Lung (tissue), 12 donors: Measurements from ENCODE around the gene INAFM2. TPM values are rescaled to one million over a fixed set of nuclear protein-coding genes. Genes with fewer than 3 reads are reported as not detected.

Source experiments
- ATAC-seq: fragments of 200-7000 bp; cut with Tn5 transposase; one replicate; pipeline ENCODE4 v1.9.1; 2020; ENCODE audit warnings: moderate number of reproducible peaks; ENCODE audit not compliant: insufficient read depth, low FRiP score
- DNase-seq, 3 donors: peaks; one replicate each; pipeline ENCODE4 v3.0.0-alpha.2; 2013 to 2017
- H3K27ac ChIP-seq, 2 donors: one replicate each; pipeline ENCODE4 v1.5.1; 2013; ENCODE audit warnings: mild to moderate bottlenecking in 2 of 2, moderate library complexity in 2 of 2, control low read depth in 1 of 2, inconsistent platforms in 1 of 2, low read depth in 1 of 2, low read length in 1 of 2
- H3K27me3 ChIP-seq, 3 donors: one replicate each; pipeline ENCODE4 v1.5.1; 2013; ENCODE audit warnings: low read length in 2 of 3; ENCODE audit not compliant: control insufficient read depth in 3 of 3, insufficient read depth in 3 of 3
- H3K36me3 ChIP-seq, 4 donors: one replicate each; pipeline ENCODE4 v1.5.1; 2013; ENCODE audit warnings: low read length in 4 of 4, mild to moderate bottlenecking in 1 of 4, moderate library complexity in 1 of 4; ENCODE audit not compliant: control insufficient read depth in 4 of 4, insufficient read depth in 4 of 4
- H3K4me1 ChIP-seq, 5 donors: one replicate each; pipeline ENCODE4 v1.5.1; 2013; ENCODE audit warnings: low read length in 5 of 5, mild to moderate bottlenecking in 2 of 5, moderate library complexity in 1 of 5; ENCODE audit not compliant: control insufficient read depth in 5 of 5, insufficient read depth in 5 of 5
- H3K4me3 ChIP-seq: one replicate; pipeline ENCODE4 v1.5.1; 2013; ENCODE audit warnings: mild to moderate bottlenecking, control low read depth, moderate library complexity
- H3K9ac ChIP-seq, 2 donors: one replicate each; pipeline ENCODE4 v1.5.1; 2013; ENCODE audit warnings: low read length in 2 of 2, control low read depth in 1 of 2; ENCODE audit not compliant: insufficient read depth in 1 of 2
- H3K9me3 ChIP-seq, 4 donors: one replicate each; pipeline ENCODE4 v1.5.1; 2013; ENCODE audit warnings: low read length in 3 of 4, mild to moderate bottlenecking in 1 of 4, moderate library complexity in 1 of 4; ENCODE audit not compliant: control insufficient read depth in 4 of 4, insufficient read depth in 3 of 4
- CTCF ChIP-seq: IDR thresholded peaks from 2 replicates; pipeline ENCODE4 v1.5.1; 2012; ENCODE audit warnings: mild to moderate bottlenecking; ENCODE audit errors: control extremely low read depth, extremely low read depth
- WGBS, 2 donors: extraction: QIAGEN DNeasy Blood & Tissue Kit; methylation state at CpG; one replicate each; pipeline ENCODE4 v1.1.7; 2013; 5-methylcytosine and 5-hydroxymethylcytosine counted together
- polyA plus RNA-seq, 2 donors: library from polyadenylated mRNA; stranded (reverse); fragments of 200-250 nt; gene quantifications; one replicate each; pipeline ENCODE4 v1.2.1, GENCODE V29; 2013
- total RNA-seq, 2 donors: library from RNA; depleted of rRNA in 1 of 2; stranded (reverse); fragments of >200 nt in 1 of 2; gene quantifications; one replicate each; pipeline ENCODE4 v1.2.1, GENCODE V29; 2014 to 2021
- donor health status: control.
- donor health status: control.
- donor health status: Bipolar disorder and iron deficiency.
- donor health status: healthy.
- donor health status: DM: yes; HTN: yes; CAD: no.

INAFM2 gene
- total and polyA plus RNA-seq, 4 donors: 12.8 to 31.1 (median 19.0) TPM

DNA sequence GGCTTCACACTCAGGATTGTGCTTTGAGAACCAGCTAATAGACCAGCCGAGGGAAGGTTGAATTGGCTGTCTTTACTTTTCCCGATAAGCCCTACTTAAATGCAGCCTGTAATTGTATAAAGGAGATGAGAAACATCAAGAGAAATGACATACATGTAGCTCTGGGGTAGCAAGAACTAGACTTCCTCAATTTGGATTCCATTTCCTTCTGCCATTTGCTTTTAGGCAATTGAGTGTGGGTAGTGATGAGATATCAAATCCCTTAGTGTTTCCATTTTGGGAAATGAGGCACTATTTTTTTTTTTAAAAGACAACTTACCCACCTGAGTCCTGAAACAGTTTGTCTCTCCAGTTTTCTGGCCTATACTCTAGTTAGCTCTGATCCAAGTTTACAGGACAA is 2.2 kb downstream of the INAFM2 start:
- H3K9me3 ChIP-seq: no peaks in the 10 kb centered on the region
- no peak for ATAC-seq
- H3K4me1 ChIP-seq: peaks cover 9 to 44% (median 25%) of the 10 kb centered on the region in 5 donors
- H3K36me3 ChIP-seq: peaks cover 0 to 5% (median 0%) of the 10 kb centered on the region in 4 donors
- no peak for DNase-seq
- WGBS, 2 donors: 80 to 85% methylated on average over 2 of the region's 2 CpGs
- H3K9ac ChIP-seq: no peak overlapping the region
- no peak overlapping the region for H3K27ac ChIP-seq
- no peak overlapping the region for H3K4me3 ChIP-seq
- TF ChIP-seq CTCF: no peak
- H3K27me3 ChIP-seq: no peaks in the 10 kb centered on the region

- peaks cover 0 to 5% (median 0%) of the 10 kb centered on the region in 4 donors for H3K36me3 ChIP-seq
- peak overlapping the region in 1 of 2 donors; percentile 23 for H3K9ac ChIP-seq
- no peaks in the 10 kb centered on the region for H3K9me3 ChIP-seq
- DNase-seq (no peak), ATAC-seq (no peak)
- H3K27ac ChIP-seq: no peak overlapping the region
- H3K4me3 ChIP-seq: no peak overlapping the region
- TF ChIP-seq CTCF: no peak
- H3K4me1 ChIP-seq: peaks cover 20 to 46% (median 31%) of the 10 kb centered on the region in 5 donors
- no peaks in the 10 kb centered on the region for H3K27me3 ChIP-seq
- WGBS, 2 donors: 59 to 77% methylated on average over 6 of the region's 6 CpGs
Observed at GRCh38 chr15:40327457-40327856, 4.0 kb downstream of the INAFM2 start.

GRCh38 chr15:40328176-40328575 is 4.7 kb downstream of the INAFM2 start:
- peaks cover 0 to 5% (median 0%) of the 10 kb centered on the region in 4 donors for H3K36me3 ChIP-seq
- no peak overlapping the region for H3K27ac ChIP-seq
- H3K9me3 ChIP-seq: no peaks in the 10 kb centered on the region
- H3K27me3 ChIP-seq: no peaks in the 10 kb centered on the region
- TF ChIP-seq CTCF: no peak
- WGBS, 2 donors: 61 to 68% methylated on average over 3 of the region's 3 CpGs
- no peak overlapping the region for H3K4me3 ChIP-seq
- DNase-seq (no peak), ATAC-seq (no peak)
- peaks cover 24 to 40% (median 31%) of the 10 kb centered on the region in 5 donors for H3K4me1 ChIP-seq
- no peak overlapping the region for H3K9ac ChIP-seq

DNA sequence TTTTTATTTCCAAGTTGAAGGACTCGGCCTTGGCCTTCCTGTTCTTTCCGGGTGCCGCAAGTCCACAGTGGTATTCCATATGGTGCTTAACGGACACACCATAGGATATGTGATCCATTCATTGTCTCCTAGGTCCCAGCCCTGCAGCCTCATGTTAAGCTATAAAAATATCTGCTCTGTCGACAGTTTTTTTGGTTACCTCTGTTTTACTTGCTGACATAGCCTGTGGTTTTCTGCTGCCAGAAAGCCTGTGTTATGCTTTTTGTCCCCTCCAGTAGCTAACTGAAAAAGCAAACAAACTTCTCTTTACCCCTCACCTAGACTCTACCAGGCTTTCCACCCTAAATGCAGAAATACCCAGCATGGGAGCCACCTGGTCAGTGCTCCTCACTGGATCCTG is 5.3 kb downstream of the INAFM2 start:
- no peak for DNase-seq

More for the DNA sequence above, 5.3 kb downstream of the INAFM2 start:
- H3K4me3 ChIP-seq: no peak overlapping the region
- no peak overlapping the region for H3K9ac ChIP-seq
- peaks cover 0 to 5% (median 0%) of the 10 kb centered on the region in 4 donors for H3K36me3 ChIP-seq
- ATAC-seq: no peak
- H3K9me3 ChIP-seq: no peaks in the 10 kb centered on the region
- no peak for TF ChIP-seq CTCF
- no peaks in the 10 kb centered on the region for H3K27me3 ChIP-seq
- WGBS, 2 donors: 68 to 85% methylated on average over 5 of the region's 5 CpGs
- no peak overlapping the region for H3K27ac ChIP-seq
- H3K4me1 ChIP-seq: peaks cover 26 to 44% (median 31%) of the 10 kb centered on the region in 5 donors
